Cardiac septum (tissue), 1 donor: ENCODE measurements around the gene BCL2L12. TPM values are rescaled to one million over a fixed set of nuclear protein-coding genes. Genes with fewer than 3 reads are reported as not detected.
"Not testable (repeated sequence)": the region's sequence is repeated elsewhere in the genome, so short reads cannot be mapped to it uniquely, and the experiment has no call there.

ENCODE experiments used
- DNase-seq: peaks from one replicate; pipeline ENCODE4 v3.0.0-alpha.2; 2020; ENCODE audit warnings: low spot score
- intact Hi-C: fragments of 100-400 bp; cut with DNase I; formaldehyde crosslinking; loops from one replicate; pipeline ENCODE4 v1.14.0; 2022
- microRNA-seq: library from miRNA; unstranded; fragments of <30 nt; microRNA quantifications from one replicate; pipeline ENCODE4 v1.2.0, GENCODE V29; 2020
- total RNA-seq: library from RNA; stranded (reverse); fragmentation: NEBNext Ultra II Directional; extraction: Animal tissue kit (Norgen Biotek cat#: 25700); gene quantifications from one replicate; pipeline ENCODE4 v1.2.1, GENCODE V29; 2021
- donor health status: DM: no; HTN: no; CAD: no.

The BCL2L12 gene
- total RNA-seq, 1 donor from 2014 or later: 8.9 TPM

DNA sequence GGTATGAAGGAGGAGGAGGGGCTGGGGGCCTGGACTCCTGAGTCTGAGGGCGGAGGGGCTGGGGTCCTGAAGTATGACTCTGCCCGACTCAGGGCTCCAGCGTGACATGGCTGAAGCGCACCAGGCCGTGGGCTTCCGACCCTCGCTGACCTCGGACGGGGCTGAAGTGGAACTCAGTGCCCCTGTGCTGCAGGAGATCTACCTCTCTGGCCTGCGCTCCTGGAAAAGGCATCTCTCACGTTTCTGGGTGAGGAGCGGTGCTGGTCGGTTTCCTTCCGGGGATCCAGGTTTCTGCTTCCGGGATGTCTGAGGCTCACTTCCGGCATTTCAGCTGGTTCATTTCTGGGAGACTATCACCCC, 26.4 kb downstream of the BCL2L12 start:
- intact Hi-C loops: no loop called here
- no peak for DNase-seq

- intact Hi-C loops: no loop called here
- no peak for DNase-seq
These were observed 30.4 kb downstream of the BCL2L12 start for GRCh38 chr19:49696115-49696514.

DNA sequence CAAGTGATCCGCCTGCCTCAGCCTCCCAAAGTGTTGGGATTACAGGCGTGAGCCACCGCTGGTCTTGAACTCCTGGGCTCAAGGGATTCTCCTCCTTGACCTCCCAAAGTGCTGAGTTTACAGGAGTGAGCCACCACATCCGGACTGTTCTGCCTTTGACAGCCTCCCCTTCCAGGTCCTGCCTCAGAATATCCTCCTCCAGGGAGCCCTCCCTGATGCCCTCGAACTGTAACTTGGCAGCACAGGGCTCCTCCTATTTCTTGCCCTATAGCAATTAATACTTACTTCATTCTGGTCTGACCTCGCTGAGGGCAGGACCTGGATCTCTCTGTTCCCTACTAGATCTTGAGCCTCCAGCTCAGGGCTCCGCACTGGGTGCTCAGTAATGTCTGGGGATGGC, 31.1 kb downstream of the BCL2L12 start:
- intact Hi-C loops: no loop called here
- DNase-seq: no peak

- DNase-seq: no peak
- intact Hi-C loops: no loop called here
These were observed 33.6 kb downstream of the BCL2L12 start for GRCh38 chr19:49699364-49699763.

GRCh38 chr19:49700563-49700962, 34.8 kb downstream of the BCL2L12 start:
- intact Hi-C loops: no loop called here
- no peak for DNase-seq

GRCh38 chr19:49701271-49701786, 35.6 kb downstream of the BCL2L12 start:
- intact Hi-C loops: no loop called here
- no peak for DNase-seq

DNA sequence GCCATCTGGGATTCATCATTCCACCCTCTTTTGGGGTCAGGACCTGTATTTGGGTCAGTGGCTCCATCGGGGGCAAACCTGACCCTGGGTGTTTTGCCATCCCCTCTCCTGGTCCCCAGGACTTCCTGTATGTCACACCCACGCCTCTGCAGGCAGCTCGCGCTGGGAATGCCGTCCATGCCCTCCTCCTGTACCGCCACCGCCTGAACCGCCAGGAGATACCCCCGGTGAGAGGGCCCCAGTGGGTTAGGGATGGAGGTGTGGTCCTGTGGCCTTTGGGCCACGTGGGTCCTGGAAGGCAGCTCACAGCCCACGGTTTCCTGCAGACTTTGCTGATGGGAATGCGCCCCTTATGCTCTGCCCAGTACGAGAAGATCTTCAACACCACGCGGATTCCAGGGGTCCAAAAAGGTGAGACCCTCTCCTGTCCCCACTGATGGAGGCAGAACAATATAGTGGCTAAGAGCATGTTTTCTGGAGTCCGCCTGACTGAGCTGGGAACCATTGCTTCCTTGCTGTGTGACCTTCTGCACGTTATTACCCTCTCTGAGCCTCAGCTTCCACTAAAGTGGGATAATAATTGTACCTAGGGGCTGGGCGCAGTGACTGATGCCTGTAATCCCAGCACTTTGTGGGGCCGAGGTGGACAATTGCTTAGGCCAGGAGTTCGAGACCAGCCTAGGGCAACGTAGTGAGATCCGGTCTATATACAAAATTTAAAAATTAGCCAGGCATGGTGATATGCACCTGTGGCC, 39.3 kb downstream of the BCL2L12 start:
- intact Hi-C loops: no loop called here
- no peak for DNase-seq

- intact Hi-C loops: no loop called here
- DNase-seq: no peak
These were observed 40.2 kb downstream of the BCL2L12 start for GRCh38 chr19:49705919-49706318.

- no peak for DNase-seq
- intact Hi-C loops: no loop called here
These were observed 44.7 kb downstream of the BCL2L12 start for GRCh38 chr19:49710372-49710951.

DNA sequence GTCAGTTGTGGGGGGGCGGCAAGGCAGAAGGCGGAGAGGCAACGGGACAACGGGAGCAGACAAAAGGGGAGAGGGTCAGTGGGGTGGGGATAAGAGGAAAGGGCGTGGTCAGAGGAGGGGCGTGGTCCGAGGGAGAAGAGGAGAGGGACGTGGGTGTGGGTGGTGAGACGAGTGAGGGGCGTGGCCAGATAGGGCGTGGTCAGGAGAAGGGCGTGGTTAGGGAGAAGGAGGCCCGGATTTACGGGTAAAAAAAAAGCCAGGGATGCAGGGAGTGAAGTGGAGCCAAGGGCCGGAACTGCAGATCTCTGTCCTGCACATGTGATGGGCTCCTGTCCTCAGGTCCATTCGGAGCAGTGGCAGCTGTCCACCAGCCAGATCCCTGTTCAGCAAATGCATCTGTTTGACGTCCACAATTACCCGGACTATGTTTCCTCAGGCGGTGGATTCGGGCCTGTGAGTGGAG, 46.7 kb downstream of the BCL2L12 start:
- DNase-seq: no peak
- intact Hi-C loops: no loop called here

- DNase-seq: no peak
- intact Hi-C loops: no loop called here
These were observed 47.6 kb downstream of the BCL2L12 start for GRCh38 chr19:49713236-49713845.

GRCh38 chr19:49716154-49716553, 50.4 kb downstream of the BCL2L12 start:
- no peak for DNase-seq
- intact Hi-C loops: no loop called here

- intact Hi-C loops: no loop called here
- DNase-seq: no peak
These were observed 52.8 kb downstream of the BCL2L12 start for GRCh38 chr19:49718511-49718910.

- DNase-seq: no peak
- intact Hi-C loops: no loop called here
These were observed 53.3 kb downstream of the BCL2L12 start for GRCh38 chr19:49718991-49719390.

DNA sequence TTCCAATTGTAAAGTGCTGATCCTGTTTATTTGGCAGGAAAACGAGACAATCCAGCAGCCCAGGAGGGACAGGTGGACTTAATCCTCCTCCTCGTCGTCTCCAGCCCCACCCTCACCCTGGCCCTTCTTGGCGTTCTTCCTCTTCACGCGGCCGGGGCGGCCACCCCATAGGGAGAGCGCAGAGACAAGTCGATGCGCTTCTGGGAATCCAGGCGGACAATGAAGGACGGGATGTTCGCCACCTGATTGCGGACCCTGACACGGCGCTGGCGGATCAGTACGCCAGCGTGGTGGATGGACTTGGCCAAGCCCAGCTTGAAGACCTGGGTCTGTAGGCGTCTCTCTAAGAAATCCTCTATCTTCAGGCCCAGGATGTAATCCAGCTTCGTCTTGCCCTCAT, 53.7 kb downstream of the BCL2L12 start:
- DNase-seq, intact Hi-C loops: not testable (repeated sequence)

Small RNA genes within 50 kb of the gene (microRNA-seq; reads per million reads assigned to microRNA genes)
- gene MIR5088: not detected

Other genes starting within 250 kb of the BCL2L12 start
- not detected for gene PTH2, start 242.5 kb upstream of the BCL2L12 start, total RNA-seq
- not detected for gene GFY, start 240.5 kb upstream of the BCL2L12 start, total RNA-seq
- gene SLC17A7, start 224.4 kb upstream of the BCL2L12 start, total RNA-seq: 1.6 TPM
- gene PIH1D1, start 214.1 kb upstream of the BCL2L12 start, total RNA-seq: 24.2 TPM
- 7.7 TPM for gene ALDH16A1, start 212.7 kb upstream of the BCL2L12 start, total RNA-seq
- gene FLT3LG, start 191.7 kb upstream of the BCL2L12 start, total RNA-seq: 3.8 TPM
- 1,030 TPM for gene RPL13A, start 178.3 kb upstream of the BCL2L12 start, total RNA-seq
- gene RPS11, start 169.5 kb upstream of the BCL2L12 start, total RNA-seq: 729 TPM
- 50.6 TPM for gene FCGRT, start 153.3 kb upstream of the BCL2L12 start, total RNA-seq
- gene RCN3, start 137.9 kb upstream of the BCL2L12 start, total RNA-seq: 14.0 TPM
- gene NOSIP, start 85.4 kb upstream of the BCL2L12 start, total RNA-seq: 34.5 TPM
- 0.40 TPM for gene PRRG2, start 84.6 kb upstream of the BCL2L12 start, total RNA-seq
- 15.9 TPM for gene PRR12, start 74.8 kb upstream of the BCL2L12 start, total RNA-seq
- 171 TPM for gene RRAS, start 25.8 kb upstream of the BCL2L12 start, total RNA-seq
- gene SCAF1, start 23.7 kb upstream of the BCL2L12 start, total RNA-seq: 53.1 TPM
- 33.7 TPM for gene IRF3, start 76 bp upstream of the BCL2L12 start, total RNA-seq
- gene PRMT1, start 11.3 kb downstream of the BCL2L12 start, total RNA-seq: 124 TPM
- gene ADM5, start 23.7 kb downstream of the BCL2L12 start, total RNA-seq: 0.19 TPM
- 3.1 TPM for gene CPT1C, start 25.2 kb downstream of the BCL2L12 start, total RNA-seq
- 0.24 TPM for gene TSKS, start 97.4 kb downstream of the BCL2L12 start, total RNA-seq
- 63.9 TPM for gene AP2A1, start 101.1 kb downstream of the BCL2L12 start, total RNA-seq
- gene FUZ, start 147.4 kb downstream of the BCL2L12 start, total RNA-seq: 13.7 TPM
- 33.0 TPM for gene MED25, start 152.4 kb downstream of the BCL2L12 start, total RNA-seq
- gene PTOV1, start 185.2 kb downstream of the BCL2L12 start, total RNA-seq: 95.8 TPM
- gene PNKP, start 201.6 kb downstream of the BCL2L12 start, total RNA-seq: 49.5 TPM
- 35.8 TPM for gene AKT1S1, start 211.4 kb downstream of the BCL2L12 start, total RNA-seq
- 48.0 TPM for gene TBC1D17, start 211.8 kb downstream of the BCL2L12 start, total RNA-seq
- gene IL4I1, start 231.0 kb downstream of the BCL2L12 start, total RNA-seq: 1.2 TPM